NCI-H2107 treated with DMSO at 0.1 percent for 48 hours (cell line): ENCODE results near the gene LAX1.
"Not testable (repeated sequence)": the region's sequence is repeated elsewhere in the genome, so short reads cannot be mapped to it uniquely, and the experiment has no call there.

Experiments used
- DNase-seq: peaks from one replicate; lab custom pipeline; 2025; ENCODE audit not compliant: unreplicated experiment; lab: John Stamatoyannopoulos, UW

LAX1 gene

DNA sequence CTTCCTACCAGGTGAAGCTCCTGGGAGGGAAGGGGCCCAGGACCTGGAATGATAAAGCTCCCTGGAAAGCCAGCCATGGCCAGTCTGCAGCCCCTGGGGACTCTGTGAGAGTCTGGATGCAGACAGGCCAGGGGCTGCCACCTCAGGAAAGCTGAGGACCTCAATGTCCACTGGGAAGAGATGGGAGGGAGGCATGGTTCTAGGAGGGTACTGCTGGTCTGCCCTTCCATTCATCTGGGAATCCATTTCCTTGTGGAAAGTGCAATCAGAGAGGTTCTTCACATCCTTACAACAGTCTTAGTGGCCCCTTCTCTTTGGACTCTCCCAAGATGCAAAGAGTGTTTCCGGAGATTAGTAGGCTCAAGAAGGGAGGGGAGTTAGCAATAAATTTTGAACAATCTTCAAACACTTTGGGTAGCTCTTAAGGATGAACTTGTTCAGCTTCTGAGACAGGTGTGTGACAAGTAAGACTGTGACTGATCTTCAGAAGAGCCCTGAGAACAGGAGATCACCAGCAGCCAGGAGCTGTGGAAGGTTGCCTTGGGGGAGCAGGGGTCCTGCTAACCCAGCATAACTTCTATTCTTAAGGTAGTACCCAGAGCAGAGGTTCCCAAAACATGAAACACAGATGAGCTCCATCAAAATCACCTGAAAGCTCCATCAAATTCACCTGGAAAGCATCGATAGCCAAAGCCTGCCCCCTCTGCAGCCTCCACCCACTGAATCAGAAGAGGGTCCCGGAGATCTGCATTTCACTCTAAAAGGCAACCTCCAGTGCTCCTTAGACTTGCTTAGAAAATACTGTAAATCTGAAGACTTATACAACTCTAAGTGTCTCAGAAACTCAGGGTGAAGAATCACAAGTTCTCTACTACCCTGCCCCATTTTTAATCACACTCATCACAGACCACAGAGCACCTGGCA is 616 bp upstream of the LAX1 start:
- DNase-seq = no peak

DNA sequence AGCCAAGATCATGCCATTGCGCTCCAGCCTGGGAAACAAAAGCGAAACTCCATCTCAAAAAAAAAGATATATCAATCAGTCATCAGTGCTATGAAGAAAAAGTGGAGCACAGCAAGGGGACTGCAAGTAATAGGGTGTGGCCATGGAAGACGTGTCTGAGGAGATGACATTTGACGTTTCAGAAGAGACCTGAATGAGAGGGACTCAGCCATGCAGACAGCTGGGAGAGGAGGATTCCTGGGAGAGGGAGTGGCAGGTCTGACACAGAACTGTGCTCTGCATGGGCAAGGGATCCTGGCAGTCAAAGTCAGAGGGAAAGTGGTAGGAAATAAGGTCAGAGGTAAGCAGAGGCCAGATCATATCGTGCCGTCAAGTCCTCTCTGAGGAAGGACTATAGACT is 3.3 kb downstream of the LAX1 start:
- DNase-seq = no peak

DNA sequence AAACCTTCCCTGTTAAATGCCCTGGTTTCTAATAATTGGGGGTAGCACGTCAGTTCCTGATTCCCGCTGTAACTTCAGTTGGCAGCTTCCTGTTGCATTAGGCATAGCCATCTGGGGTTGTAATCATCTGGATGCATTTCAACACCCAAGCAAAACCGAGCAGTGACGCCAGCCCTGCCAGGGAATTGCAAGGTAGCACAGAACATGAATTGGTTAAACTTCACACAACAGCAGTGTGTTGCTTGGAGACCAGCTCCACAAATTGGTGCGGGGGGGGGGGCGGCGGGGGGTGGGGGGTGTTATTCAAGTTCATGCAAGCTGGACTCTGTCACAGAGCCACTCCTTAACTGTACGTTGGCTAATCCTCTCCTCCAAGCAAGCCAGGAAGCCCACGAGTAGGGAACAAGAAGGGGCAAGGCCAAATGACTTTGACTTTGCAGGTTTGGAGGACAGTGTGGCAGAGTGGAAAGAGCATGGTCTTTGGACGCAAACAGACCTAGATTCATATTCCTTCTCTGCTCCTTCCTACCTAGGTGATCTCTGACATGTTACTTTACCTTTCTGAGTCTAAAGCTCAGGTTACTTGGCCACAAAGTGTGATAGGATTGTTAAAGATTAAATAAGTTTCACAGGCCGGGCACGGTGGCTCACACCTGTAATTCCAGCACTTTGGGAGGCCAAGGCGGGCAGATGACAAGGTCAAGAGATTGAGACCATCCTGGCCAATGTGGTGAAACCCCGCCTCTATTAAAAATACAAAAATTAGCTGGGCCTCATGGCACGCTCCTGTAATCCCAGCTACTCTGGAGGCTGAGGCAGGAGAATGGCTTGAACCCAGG is 4.7 kb downstream of the LAX1 start:
- peak; percentile 61 for DNase-seq

DNA sequence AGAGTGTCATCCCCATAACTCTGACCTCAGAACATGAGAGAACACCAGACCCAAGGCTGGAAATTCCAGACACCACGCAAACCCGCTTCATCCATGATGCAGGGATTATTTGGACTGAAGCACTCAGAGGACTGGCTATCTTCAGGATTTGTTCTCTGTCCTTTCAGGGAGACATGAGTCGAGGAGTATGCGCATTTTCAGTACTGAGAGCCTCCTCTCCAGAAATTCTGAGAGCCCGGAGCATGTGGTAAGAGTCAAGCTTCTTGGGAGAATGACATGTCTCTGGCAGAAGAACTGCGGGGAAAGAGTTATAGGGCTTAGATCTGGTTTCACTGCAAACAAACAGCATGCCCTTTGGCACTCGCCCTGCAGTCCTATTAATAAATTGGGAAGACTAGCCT is 6.9 kb downstream of the LAX1 start:
- no peak for DNase-seq

DNA sequence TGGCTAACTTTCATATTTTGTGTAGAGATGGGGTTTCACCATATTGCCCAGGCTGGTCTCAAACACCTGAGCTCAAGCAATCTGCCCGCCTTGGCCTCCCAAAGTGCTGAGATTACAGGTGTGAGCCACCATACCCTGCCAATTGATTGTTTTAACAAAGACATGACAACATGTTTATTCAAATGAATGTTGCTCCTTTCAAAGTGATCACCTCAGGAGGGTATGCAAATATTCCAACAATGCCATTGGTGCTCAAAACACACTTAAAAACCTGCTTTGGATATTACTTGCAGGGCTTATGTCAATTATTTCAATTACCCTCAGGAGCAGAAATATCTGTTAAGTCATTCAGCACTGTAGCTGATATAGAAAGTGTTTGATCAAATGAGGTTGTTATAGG is 7.9 kb downstream of the LAX1 start:
- DNase-seq = no peak

DNA sequence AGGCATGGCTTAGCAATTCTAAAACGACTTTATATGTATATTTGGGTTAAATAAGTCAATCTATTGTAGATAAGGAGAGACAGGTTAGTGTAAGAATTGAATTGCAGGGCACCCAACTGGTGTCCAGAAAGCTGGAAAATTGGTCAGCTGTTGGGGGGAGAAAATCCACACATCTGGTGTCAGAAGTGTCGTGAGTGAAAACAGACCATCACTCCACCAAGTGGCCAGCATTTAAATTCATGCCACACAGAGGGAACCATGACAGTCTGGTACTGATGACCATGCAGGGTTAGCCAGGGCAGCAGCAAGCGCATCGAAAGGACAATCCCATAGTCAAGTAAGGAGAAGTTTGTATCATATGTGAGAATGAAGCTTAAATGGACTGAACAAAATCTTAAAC is 11.7 kb downstream of the LAX1 start:
- no peak for DNase-seq

DNA sequence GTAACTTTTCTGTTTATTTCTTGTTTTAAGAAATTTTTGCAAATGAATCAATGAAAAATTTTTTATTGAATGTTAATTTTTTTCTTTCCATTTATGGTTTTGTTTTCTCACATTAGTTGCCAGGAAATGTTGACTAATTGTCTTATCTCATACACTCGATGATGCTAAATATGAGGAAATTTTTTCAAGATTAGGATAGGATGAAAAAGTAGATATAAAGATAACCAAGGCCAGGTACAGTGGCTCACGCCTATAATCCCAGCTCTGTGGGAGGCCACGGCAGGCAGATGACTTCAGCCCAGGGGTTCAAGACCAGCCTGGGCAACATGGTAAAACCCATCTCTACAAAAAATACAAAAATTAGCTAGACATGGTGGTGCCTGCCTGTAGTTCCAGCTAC is 12.6 kb downstream of the LAX1 start:
- no peak for DNase-seq

DNA sequence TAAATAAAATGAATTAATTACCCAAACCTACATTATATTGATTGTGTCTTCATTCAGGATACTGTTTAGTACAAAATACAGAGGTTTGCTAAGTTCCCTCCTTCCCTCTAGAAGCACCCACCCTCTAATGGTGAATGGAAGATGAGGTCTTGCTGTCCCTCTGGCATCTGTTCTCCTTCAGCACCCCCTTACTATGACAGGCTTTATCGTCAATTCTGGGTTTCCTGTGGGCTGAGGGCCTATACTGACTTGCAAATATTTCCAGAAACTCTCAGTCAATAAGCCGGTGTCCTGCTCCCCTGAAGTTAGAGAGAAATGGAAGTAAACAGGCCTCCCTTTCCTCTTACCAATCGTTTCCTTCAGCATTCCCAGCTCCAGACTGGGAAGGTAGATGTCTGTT is 13.2 kb downstream of the LAX1 start:
- DNase-seq = no peak

DNA sequence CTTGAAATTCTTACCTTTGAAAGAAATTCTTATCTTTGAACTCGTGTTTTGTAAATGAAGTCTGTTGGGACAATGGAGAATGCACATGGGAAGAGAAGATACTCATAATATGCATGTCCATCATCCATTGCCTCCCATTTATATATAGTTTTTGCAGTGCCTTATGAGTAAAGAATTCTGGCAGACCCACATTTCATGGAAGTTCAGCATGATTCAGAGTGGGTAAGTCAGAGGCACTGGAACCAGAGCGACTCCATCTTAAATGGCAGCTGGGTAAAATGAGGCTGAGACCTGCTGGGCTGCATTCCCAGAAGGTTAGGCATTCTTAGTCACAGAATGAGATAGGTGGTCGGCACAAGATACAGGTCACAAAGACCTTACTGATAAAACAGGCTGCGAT is 13.8 kb downstream of the LAX1 start:
- DNase-seq = no peak

DNA sequence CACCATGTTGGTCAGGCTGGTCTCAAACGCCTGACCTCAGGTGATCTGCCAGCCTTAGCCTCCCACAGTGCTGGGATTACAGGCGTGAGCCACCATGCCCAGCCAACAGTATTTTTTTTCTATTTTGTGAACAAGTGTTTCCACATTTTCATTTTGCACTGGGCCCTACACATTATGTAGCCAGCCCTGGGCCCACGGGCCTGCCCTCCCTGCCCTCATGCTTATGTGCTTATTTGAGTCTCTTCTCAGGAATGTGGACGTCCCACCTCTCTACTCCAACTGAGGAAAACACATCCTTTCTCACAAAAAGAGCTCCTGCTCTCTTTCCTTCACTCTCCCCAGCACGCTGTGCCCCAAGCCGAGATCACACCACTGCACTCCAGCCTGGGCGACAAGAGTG is 17.0 kb downstream of the LAX1 start:
- no peak for DNase-seq

DNA sequence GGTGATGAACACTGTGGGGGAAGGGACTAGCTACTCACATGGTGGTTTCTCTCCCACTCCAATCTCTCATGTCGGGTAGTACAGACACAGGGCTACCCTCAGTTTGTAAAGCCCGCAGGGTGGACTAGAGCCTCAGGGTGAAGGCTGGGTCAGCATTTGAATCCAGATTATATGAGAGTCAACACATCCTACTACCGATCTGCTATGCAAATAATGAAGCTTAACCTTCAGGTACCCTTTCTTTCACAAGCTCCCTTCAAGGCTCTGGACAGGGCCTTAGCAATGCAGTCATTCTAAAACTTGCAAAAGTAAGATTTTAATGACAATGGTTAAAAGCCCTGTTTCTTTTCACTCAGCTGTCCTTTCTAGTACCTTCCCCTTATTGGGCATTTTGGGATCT is 25.0 kb downstream of the LAX1 start:
- no peak for DNase-seq

DNA sequence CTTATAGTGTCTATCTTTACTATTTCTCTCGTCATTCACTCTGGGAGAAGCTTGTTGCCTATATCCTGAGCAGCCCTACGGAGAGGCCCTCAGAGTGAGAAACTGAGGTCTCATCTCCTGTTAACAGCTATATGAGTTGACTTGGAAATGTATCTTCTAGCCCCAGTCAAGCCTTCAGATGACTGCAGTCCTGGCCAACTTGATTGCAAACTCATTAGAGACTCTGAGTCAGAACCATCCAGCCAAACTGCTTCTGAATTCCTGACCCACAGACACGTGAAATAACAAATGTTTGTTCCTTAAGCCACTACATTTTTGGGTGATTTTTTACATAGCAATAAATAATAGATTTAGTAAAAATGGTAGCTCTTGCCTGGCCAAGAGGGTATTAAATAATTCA is 26.5 kb downstream of the LAX1 start:
- no peak for DNase-seq

DNA sequence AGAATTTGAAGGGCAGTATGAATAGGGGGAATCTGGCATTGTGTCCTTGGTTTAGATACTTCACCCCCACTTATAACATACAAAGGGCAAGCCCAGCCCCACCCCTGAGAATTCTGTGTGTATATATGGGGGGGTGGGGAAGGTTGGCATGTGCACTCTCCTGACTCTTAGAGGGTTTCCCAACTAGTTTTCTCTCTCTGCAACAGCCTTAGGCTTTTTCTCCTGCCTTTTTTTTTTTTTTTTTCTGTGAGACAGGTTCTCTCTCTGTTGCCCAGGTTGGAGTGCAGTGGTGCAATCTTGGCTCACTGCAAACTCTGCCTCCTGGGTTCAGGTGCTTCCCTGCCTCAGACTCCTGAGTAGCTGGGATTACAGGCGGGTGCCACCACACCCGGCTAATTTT is 27.5 kb downstream of the LAX1 start:
- no peak for DNase-seq

DNA sequence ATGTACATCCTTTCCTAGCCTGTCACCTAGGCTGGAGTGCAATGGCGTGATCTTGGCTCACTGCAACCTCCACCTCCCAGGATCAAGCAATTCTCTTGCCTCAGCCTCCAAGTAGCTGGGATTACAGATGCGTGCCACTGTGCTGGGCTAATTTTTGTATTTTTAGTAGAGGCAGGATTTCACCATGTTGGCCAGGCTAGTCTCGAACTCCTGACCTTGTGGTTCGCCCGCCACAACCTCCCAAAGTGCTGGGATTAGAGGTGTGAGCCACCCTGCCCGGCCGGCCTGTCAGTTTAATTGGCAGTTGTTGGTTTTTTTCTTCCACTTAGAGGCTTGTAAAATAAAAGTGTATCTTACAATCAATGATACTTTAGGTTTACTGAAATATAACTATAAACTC is 28.6 kb downstream of the LAX1 start:
- DNase-seq = not testable (repeated sequence)

DNA sequence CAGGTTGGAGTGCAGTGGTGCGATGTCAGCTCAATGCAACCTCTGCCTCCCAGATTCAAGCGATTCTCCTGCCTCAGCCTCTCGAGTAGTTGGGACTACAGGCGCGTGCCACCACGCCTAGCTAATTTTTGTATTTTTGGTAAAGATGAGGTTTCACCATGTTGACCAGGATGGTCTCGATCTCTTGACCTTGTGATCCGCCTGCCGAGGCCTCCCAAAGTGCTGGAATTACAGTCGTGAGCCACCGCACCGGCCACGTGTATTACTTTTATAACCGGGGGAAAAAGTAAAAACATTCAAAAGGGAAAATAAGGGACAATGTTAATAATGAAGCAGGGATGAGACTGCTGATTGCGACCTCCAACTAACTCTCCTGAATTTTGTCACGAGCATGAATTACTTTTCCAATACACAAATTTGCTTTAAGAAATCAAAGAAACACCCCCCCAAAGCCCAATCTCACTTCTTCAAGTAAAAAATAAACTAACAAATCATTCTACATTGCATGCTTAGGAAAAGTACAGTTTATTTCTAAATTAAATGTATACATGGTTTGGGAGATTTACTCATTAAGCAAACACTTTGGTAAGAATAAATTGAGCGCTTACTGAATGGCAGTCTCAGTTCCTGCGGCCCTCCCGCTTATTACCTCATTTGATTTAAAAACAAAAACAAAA is 29.9 kb downstream of the LAX1 start:
- DNase-seq = no peak

DNA sequence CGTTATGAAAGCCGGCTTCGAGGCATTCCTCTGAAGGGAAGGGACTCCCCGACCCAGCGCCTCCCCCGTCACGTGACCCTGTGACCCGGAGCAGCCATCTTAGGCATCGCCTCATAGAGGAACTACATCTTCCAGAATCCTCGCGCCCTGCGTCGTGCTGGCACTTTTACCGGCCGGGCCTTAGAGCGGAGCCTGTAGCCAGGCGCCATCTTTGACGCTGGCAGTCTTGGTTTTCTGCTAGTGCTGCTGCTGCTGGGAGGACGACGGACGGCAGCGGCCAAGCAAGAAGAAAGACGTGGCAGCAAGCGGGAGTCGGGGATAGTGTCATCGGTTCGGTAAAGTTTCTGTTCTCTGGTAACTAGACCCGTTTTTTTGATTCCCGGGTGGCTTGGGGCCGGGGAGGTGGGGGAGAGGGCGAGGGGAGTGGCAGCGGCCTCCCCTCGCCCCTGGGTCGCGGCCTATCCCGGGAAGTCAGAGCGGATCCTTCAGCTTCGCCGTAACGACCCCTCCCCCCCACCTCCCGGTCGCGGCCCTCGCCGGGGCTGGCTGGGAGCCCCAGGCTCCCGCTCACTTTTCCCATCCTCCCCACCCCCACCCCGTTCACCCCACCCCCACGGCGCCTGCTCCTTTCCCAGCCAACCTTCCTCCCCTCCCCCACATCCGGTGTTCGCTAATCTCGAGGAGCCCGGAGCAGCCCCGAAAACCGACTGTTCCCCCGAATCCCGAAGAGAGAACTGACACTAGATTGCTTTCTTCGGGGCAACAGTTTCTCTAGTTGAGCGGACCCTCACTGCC is 30.7 kb downstream of the LAX1 start, which contains the start of the genes ZBED6 and ZC3H11A:
Gene ZBED6, plus strand, starts transcription at position 183 of the 795 bp plus-strand sequence. CDS start 1,900 bp downstream, outside the sequence.
Gene ZC3H11A, plus strand, starts transcription at position 183 of the 795 bp plus-strand sequence. CDS start 21,448 bp downstream, outside the sequence.
- peak; percentile 96 for DNase-seq

DNA sequence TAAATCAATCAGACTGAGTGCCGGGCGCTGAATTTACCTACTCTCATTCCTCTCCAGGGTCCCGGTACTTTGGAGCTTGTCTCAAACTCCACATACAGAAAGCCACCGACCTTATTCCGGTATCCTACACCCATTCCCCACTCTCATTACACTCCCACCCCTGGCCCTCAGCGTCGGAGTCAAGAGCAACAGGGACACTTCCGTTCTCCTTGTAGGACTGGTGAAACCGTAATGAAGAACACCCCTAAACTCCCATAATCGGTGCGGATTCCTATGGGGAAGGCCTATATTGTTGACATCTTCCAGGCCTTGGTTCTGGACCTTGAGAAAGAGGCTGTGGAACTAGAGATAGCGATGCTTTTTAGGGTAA is 31.2 kb downstream of the LAX1 start:
- DNase-seq = no peak

DNA sequence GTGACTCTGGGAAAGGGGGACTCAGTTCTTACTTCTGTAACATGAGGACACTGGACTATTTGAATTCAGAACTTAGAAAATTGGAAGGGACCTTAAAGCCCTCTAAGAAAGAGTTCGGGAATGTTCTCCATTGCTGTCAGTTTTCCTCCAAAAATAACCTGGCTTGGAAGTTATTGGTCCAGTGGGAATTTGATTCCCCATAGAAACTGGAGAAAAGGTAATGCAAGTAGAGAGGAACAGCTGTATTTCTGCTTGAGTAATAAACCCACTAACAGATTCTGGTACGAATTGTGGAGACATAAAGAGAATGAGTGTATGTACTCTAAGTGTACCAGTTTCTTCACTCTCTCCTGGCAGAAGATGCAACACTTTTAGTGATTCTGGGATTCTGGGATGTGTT is 32.2 kb downstream of the LAX1 start:
- no peak for DNase-seq

DNA sequence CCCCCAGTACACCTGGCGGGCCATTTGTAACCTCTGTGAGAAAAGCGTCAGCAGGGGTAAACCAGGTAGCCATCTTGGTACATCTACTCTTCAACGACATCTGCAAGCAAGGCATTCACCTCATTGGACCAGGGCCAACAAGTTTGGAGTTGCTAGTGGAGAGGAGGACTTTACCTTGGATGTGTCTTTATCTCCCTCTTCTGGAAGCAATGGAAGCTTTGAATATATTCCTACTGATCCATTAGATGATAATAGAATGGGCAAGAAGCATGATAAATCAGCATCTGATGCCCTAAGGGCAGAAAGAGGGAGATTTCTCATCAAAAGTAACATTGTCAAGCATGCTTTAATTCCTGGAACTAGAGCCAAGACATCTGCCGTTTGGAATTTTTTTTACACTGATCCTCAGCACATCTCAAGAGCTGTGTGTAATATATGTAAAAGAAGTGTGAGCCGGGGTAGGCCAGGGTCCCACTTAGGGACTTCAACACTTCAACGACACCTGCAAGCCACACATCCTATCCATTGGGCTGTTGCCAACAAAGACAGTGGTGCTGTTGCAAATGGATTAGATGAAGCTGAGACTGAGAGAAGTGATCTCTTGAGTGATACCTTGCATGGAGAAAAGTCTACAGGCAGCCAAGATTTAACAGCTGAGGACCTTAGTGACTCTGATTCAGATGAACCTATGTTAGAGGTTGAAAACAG is 33.1 kb downstream of the LAX1 start:
- DNase-seq = no peak

DNA sequence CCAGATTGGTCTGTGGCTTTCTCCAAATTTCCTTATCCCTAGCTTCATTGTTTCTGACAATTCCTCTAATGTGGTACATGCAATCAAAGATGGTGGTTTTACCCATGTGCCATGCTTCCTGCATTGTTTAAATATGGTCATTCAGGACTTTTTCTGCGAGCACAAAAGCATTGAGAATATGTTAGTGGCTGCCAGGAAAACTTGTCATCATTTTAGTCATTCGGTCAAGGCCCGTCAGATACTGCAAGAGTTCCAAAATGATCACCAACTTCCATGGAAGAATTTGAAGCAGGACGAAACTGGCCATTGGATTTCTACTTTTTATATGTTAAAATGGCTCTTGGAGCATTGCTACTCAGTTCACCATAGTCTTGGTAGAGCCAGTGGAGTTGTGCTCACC is 34.2 kb downstream of the LAX1 start:
- DNase-seq = no peak
